HepG2 (cell line): ENCODE results near the gene DDX23. TPM values are rescaled to one million over a fixed set of nuclear protein-coding genes. Genes with fewer than 3 reads are reported as not detected.

ENCODE experiments used
- BATF2 ChIP-seq: sonication (generic); formaldehyde crosslinking; IDR thresholded peaks from 2 replicates; pipeline ENCODE4 v1.8.0; 2022; ENCODE audit warnings: mild to moderate bottlenecking, missing genetic modification reagents, moderate library complexity
- E2F2 ChIP-seq: sonication (generic); formaldehyde crosslinking; IDR thresholded peaks from 2 replicates; pipeline ENCODE4 v1.4.0; 2020; ENCODE audit warnings: missing genetic modification reagents, borderline replicate concordance
- IRX3 ChIP-seq: sonication (generic); formaldehyde crosslinking; IDR thresholded peaks from 2 replicates; pipeline ENCODE4 v1.8.1; 2023; ENCODE audit warnings: mild to moderate bottlenecking, low read depth, missing genetic modification reagents, borderline replicate concordance
- MBNL3 ChIP-seq: fragments of 250-450 bp; sonication (Bioruptor Pico); conservative IDR thresholded peaks from 2 replicates; pipeline ENCODE4 v1.8.0; 2022; ENCODE audit warnings: mild to moderate bottlenecking, inconsistent platforms
- MTA1 ChIP-seq: sonication (generic); formaldehyde crosslinking; IDR thresholded peaks from 2 replicates; pipeline ENCODE4 v1.4.0; 2020; ENCODE audit warnings: missing genetic modification reagents, mild to moderate bottlenecking, borderline replicate concordance
- ONECUT2 ChIP-seq: sonication (generic); formaldehyde crosslinking; IDR thresholded peaks from 2 replicates; pipeline ENCODE4 v1.4.0; 2020; ENCODE audit warnings: missing genetic modification reagents
- REST ChIP-seq, 2 experiments: IDR thresholded peaks; 2 replicates each; pipeline ENCODE4 v1.6.1; 2011 to 2012; ENCODE audit warnings: low read length in 2 of 2, borderline replicate concordance in 1 of 2, low read depth in 1 of 2, mild to moderate bottlenecking in 1 of 2, moderate library complexity in 1 of 2
- ZBED4 ChIP-seq: sonication (generic); formaldehyde crosslinking; IDR thresholded peaks from 2 replicates; pipeline ENCODE4 v1.4.0; 2020; ENCODE audit warnings: missing genetic modification reagents, borderline replicate concordance
- ZNF280D ChIP-seq: sonication (generic); formaldehyde crosslinking; IDR thresholded peaks from 2 replicates; pipeline ENCODE4 v1.5.1; 2020; ENCODE audit warnings: mild to moderate bottlenecking, missing genetic modification reagents
- ZNF441 ChIP-seq: sonication (generic); formaldehyde crosslinking; IDR thresholded peaks from 2 replicates; pipeline ENCODE4 v1.7.0; 2021; ENCODE audit warnings: missing genetic modification reagents, borderline replicate concordance
- ZNF547 ChIP-seq: sonication (generic); formaldehyde crosslinking; IDR thresholded peaks from 2 replicates; pipeline ENCODE4 v1.5.1; 2020; ENCODE audit warnings: mild to moderate bottlenecking, missing genetic modification reagents
- polyA plus RNA-seq, 8 experiments: library from polyadenylated mRNA; depleted of rRNA in 3 of 8; stranded (reverse) in 7 of 8; unstranded in 1 of 8; fragments of >200 nt; fragmentation: Illumina TruSeq in 4 of 8; extraction: Trizol in 4 of 8; gene quantifications; 2 replicates each; pipeline versions ENCODE4 v1.2.1 to v1.2.3, GENCODE V29; 2011 to 2016; ENCODE audit warnings: low read depth in 4 of 8, missing spikeins in 1 of 8, mixed read lengths in 1 of 8; ENCODE audit not compliant: insufficient read depth in 1 of 8
- total RNA-seq, 5 experiments: library from RNA; depleted of rRNA; stranded (reverse); fragments of >200 nt; fragmentation: Illumina TruSeq; extraction: Trizol; gene quantifications; 2 replicates each; pipeline ENCODE4 v1.2.3, GENCODE V29; 2016; ENCODE audit warnings: low read depth in 1 of 5

The DDX23 gene
- total and polyA plus RNA-seq, 2 of the 13 experiments (the other 11 are each of a cell fraction or from before 2014, with no cell fraction given) = 35.7 to 90.0 TPM

GRCh38 chr12:48851883-48852733 lies at the start of gene DDX23 (continued):
- TF ChIP-seq ZNF280D (CRISPR knock-in tag) (no peak), ZBED4 (CRISPR knock-in tag) (no peak), REST (IDR thresholded peaks at IDR 0.05; ENCODE audit: borderline replicate concordance in 1 of 2, low read depth in 1 of 2, low read length in 2 of 2) (no peak), IRX3 (CRISPR knock-in tag) (no peak), MTA1 (peak; percentile 57; the same call in 1 of the 2 replicates), ONECUT2 (CRISPR knock-in tag) (no peak), ZNF547 (CRISPR knock-in tag) (peak; percentile 82; the same call in 1 of the 2 replicates), MBNL3 (CRISPR knock-in tag) (no peak), BATF2 (CRISPR knock-in tag) (no peak), E2F2 (CRISPR knock-in tag) (peak; percentile 93; the same call in 1 of the 2 replicates), ZNF441 (CRISPR knock-in tag) (peak; percentile 82)
